ENCODE measurements around the gene ANLN. TPM values are rescaled to one million over a fixed set of nuclear protein-coding genes. Genes with fewer than 3 reads are reported as not detected.
"Not testable (repeated sequence)": the region's sequence is repeated elsewhere in the genome, so short reads cannot be mapped to it uniquely, and the experiment has no call there.

ANLN gene
- polyA plus RNA-seq, 3 donors: 25.0 to 30.8 (median 28.3) TPM

DNA sequence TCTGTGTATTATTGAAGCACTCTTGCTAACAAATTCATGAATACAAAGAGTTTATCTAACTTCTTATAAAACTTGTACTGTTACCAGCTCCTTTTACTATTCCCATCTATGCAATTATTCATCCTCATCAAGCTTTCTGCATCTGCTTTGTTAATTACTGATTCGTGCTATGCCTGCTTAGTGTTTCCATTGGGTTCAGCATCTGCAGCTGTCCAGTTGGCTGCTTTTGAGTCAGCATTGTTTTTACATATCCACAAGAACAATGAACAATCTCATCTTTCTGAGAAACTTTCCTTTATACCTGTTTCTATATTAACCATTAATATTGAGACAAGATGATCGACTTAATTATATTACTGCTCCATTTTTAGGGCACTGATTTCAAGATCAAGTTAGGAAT is 19.6 kb upstream of the ANLN start:
- no peak for DNase-seq (ENCODE audit: low read depth in 3 of 3, low spot score in 2 of 3)

- DNase-seq (ENCODE audit: low read depth in 3 of 3, low spot score in 2 of 3): no peak
These were observed 17.5 kb upstream of the ANLN start for GRCh38 chr7:36372156-36372555.

GRCh38 chr7:36378555-36378954 is 11.1 kb upstream of the ANLN start:
- DNase-seq (ENCODE audit: low read depth in 3 of 3, low spot score in 2 of 3): not testable (repeated sequence)

DNA sequence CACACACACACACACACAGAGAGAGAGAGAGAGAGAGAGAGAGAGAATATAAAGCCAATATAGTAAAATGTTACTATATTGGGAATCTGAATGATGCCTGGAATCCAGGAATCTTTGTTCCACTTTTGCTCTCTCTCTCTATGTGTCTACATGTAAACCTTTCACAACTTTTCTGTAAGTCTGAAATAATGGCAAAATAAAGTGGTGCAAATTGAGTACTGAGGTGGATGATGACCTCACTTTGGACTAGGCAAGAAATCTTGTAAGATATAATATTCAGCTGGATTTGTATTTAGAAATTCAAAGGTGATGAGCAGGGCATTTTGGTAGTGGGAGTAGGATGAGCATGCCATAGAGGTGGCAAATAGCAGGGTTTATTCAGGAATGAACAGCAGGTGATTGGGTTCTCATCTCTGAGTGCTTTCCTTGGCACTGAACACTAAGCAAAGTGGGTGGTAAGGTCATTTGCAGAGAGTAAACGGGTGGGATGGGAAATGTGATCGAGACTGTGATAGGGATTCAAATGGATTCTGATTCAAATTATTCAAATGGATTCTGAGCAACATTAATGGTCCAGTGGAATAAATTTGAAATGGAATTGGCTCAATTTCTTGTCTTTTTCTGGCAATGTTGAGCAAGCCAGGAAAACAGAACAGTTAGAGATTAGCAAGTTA is 9.7 kb upstream of the ANLN start:
- DNase-seq (ENCODE audit: low read depth in 3 of 3, low spot score in 2 of 3): no peak

DNA sequence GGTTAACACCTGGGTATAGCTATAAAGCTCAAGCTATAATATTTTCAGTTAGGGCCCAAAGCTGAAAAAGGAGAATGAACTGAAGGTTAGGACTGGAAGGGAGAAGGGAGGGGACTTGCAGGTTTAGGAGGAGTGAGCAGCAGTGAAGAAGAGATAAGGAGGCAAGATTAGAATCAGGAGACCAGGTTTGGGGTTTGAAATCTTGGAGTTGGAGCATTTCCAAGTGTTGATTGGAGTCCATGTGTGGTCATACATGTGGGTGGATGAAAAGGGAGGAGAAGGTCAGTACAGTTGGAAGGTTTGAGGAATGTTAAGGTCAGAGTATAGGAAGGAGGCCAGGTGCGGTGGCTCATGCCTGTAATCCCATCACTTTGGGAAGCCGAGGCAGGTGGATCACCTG is 8.6 kb upstream of the ANLN start:
- no peak for DNase-seq (ENCODE audit: low read depth in 3 of 3, low spot score in 2 of 3)

GRCh38 chr7:36383284-36383683 is 6.4 kb upstream of the ANLN start:
- DNase-seq (ENCODE audit: low read depth in 3 of 3, low spot score in 2 of 3): not testable (repeated sequence)

- DNase-seq (ENCODE audit: low read depth in 3 of 3, low spot score in 2 of 3): not testable (repeated sequence)
These were observed 4.0 kb upstream of the ANLN start for GRCh38 chr7:36385646-36386045.

DNA sequence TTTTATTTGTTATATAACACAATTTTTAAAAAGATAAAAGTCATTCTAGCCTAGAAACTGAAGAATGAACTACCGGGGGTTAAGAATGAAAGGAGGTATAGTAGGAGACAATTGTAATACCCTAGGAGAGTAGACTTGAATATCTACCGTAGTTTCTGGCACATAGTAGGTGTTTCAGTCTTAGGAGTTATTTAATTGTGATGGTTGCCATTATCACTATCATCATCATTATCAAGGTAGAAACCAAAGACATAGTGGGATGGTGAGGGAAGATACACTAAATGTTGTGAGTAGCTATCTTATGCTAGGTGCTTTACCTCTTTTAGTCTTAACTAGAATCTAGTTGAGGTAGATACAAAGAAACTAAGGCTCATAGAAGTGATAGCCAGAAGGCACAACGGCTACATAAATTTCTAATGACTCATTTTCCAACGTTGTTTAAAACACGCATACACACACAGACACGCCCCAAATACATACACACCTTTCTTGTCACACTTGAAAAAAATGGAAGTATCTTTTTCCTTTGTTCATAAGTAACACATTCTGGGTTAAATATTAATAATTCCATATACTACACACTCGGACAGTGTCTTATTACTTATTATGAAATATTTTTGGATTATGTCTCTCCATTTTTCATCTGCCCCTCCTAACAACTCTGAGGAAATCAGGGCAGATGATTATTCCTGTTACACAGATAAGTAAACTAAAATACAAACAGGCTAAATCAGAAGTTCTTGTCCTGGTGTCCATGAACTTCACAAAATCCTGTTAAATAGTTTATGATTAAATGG is 2.0 kb upstream of the ANLN start:
- no peak for DNase-seq (ENCODE audit: low read depth in 3 of 3, low spot score in 2 of 3)

GRCh38 chr7:36388423-36388822 is 1.2 kb upstream of the ANLN start:
- DNase-seq (ENCODE audit: low read depth in 3 of 3, low spot score in 2 of 3): no peak

- DNase-seq (ENCODE audit: low read depth in 3 of 3, low spot score in 2 of 3): peak; percentile 59 to 70 (median 66)
These were observed 783 bp downstream of the ANLN start for GRCh38 chr7:36390199-36391090.

DNA sequence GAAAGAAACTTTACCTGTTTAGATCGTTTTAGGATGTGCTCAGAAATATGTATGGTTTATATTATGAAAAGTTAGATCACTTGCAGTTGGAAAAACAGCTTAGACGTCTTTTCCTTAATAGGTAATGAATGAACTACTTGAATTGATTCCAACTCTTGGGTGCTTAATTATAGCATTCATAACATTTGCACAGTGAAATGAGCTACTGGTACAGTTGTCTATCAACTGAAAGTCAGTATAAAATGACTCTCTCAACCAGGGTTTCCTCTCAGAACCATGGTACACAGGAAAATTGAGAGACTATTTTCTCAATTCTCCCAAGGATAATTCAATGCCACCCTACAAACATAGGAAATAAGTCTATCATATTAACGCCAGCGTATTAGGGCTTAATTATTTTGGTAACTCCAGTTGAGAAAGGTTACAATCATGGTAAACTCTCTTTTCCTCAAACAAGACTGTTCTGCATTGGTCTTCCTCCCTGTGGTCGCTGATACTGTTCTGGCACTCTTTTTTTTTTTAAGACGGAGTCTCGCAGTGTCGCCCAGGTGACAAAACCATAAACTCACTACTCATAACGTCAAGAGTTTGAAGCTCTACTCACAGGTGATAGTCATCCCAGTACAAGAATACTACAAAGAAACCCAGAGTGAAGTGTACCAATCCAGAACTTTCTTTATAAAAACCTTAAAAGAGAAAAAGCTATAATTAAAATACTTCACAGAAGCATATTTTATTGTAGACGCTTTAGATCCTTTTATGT is 2.0 kb downstream of the ANLN start:
- no peak for DNase-seq (ENCODE audit: low read depth in 3 of 3, low spot score in 2 of 3)

- no peak for DNase-seq (ENCODE audit: low read depth in 3 of 3, low spot score in 2 of 3)
These were observed 4.2 kb downstream of the ANLN start for GRCh38 chr7:36393826-36394225.

DNA sequence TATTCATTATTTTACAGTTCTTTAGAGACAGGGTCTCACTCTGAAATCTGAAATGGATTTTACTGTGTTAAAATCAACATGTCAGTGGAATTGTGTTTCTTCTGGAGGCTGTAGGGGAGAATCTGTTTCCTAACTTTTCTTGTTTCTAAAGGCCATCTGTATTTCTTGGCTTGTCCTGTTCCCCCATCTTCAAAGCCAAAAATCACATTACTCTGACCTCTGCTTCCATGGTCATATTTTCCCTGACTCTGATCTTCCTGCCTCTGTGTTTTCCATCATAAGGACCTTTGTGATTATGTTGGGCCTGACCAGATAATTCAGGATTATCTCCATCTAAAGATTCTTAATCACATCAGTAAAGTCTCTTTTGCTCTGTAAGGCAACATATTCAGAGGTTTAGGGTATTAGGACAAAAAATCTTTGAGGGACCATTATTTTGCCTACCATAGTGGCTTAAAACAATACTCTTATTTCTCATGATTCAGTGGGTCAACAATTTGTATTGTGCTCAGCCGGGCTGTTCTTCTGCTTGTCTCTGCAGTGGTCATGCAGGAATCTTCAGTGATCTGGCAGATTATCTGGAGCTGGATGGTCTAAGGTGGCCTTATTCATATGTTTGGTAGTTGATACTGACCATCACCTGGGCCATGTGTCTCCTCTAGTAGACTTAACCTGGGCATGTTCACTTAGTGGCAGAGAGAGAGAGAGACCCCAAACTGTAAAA is 5.7 kb downstream of the ANLN start:
- no peak for DNase-seq (ENCODE audit: low read depth in 3 of 3, low spot score in 2 of 3)

- no peak for DNase-seq (ENCODE audit: low read depth in 3 of 3, low spot score in 2 of 3)
These were observed 6.5 kb downstream of the ANLN start for GRCh38 chr7:36396150-36396549.

DNA sequence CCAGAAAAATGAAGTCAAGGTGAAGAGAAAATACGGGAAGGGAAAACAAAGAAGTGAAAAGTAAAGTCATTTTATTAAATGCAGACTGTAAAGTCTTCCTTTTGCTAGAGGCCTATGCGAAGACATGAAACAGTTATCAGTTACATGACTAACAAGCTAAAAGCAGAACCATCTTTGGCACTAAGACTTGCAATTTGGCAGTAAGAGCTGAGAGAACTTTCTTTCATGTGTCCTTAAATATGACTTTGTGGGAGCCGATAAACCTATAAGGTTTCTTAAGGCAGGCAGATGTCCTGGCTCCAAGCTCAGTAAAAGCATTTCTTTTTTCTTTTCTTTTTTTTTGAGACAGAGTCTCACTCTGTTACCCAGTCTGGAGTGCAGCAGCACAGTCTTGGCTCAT is 10.4 kb downstream of the ANLN start:
- DNase-seq (ENCODE audit: low read depth in 3 of 3, low spot score in 2 of 3): no peak

DNA sequence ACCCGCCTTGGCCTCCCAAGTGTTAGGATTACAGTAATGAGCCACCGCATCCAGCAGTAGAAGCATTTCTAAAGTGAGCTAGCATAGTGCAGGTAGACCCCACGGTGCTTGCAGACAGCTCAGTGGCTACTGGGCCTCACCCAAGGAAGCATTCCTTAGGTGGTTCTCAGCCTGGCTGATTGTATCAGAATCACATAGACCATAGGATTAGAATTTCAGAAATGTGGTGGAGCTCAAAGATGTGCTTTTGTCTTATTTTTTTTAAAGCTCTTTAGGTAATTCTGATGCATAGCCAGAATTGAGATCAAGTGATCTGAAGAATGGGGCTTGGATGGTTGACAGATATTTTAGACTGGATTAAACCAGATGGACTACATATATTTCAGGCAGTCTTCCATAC is 10.9 kb downstream of the ANLN start:
- DNase-seq (ENCODE audit: low read depth in 3 of 3, low spot score in 2 of 3): no peak

- no peak for DNase-seq (ENCODE audit: low read depth in 3 of 3, low spot score in 2 of 3)
These were observed 13.8 kb downstream of the ANLN start for GRCh38 chr7:36403452-36403851.

GRCh38 chr7:36404639-36405408 is 15.2 kb downstream of the ANLN start:
- no peak for DNase-seq (ENCODE audit: low read depth in 3 of 3, low spot score in 2 of 3)

DNA sequence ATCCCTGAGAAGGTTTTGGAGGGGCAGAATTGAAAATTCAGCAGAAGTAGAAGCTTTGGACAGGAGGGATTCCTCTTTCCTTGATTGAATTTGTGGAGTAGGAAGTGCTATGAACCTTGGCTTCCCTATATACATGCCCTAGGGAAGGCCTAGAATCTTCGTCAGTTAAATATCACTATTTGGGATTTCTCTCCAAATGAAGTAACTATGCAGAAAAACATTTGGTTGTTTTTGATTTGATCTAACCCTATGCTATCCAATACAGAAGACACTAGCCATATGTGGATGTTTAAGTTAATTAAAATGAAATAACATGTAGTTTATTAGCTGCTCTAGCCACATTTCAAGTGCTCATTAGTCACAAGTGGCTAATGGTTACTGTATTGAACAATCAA is 15.7 kb downstream of the ANLN start:
- DNase-seq (ENCODE audit: low read depth in 3 of 3, low spot score in 2 of 3): no peak
